ENCODE data around the gene S100A6. TPM values are rescaled to one million over a fixed set of nuclear protein-coding genes. Genes with fewer than 3 reads are reported as not detected.
A peak's percentile ranks its signal among the peaks of the same experiment; 100 is the strongest.
"Not testable (repeated sequence)": the region's sequence is repeated elsewhere in the genome, so short reads cannot be mapped to it uniquely, and the experiment has no call there.

The S100A6 gene
- total and polyA plus RNA-seq, 11 donors: 157 to 1,213 (median 360) TPM

- intact Hi-C loops (cut with DNase I): no loop called here
- no peak overlapping the region for H3K27ac ChIP-seq
Observed at GRCh38 chr1:153520818-153521476, 14.8 kb downstream of the S100A6 start.

GRCh38 chr1:153520137-153520691, 15.6 kb downstream of the S100A6 start:
- 90 to 91% (median 91%) methylated on average over 5 of the region's 5 CpGs for WGBS, 4 donors
- H3K36me3 ChIP-seq; intact Hi-C loops (cut with DNase I); ATAC-seq; DNase-seq; H3K27me3 ChIP-seq; H3K4me3 ChIP-seq; H3K9me3 ChIP-seq; H3K27ac ChIP-seq: not testable (repeated sequence)
- peaks cover 0 to 18% (median 4%) of the 10 kb centered on the region in 12 donors for H3K4me1 ChIP-seq

More at GRCh38 chr1:153520818-153521476, 14.8 kb downstream of the S100A6 start:
- Histone ChIP-seq H3K9me3 (no peaks in the 10 kb centered on the region), H3K4me1 (peaks cover 0 to 16% (median 3%) of the 10 kb centered on the region in 12 donors), H3K36me3 (no peaks in the 10 kb centered on the region), H3K27me3 (no peaks in the 10 kb centered on the region), H3K4me3 (no peak overlapping the region)
- WGBS, 4 donors: 89 to 100% (median 92%) methylated on average over 3 to 4 of the region's 4 CpGs
- ATAC-seq (no peak), DNase-seq (no peak)
- no peak for TF ChIP-seq POLR2A (IDR thresholded peaks at IDR 0.05)
- TF ChIP-seq CTCF (IDR thresholded peaks at IDR 0.05): no peak

GRCh38 chr1:153519242-153519641, 16.5 kb downstream of the S100A6 start:
- Histone ChIP-seq H3K27ac (no peak overlapping the region), H3K9me3 (no peaks in the 10 kb centered on the region), H3K4me3 (no peak overlapping the region), H3K27me3 (no peaks in the 10 kb centered on the region), H3K36me3 (no peaks in the 10 kb centered on the region), H3K4me1 (peaks cover 0 to 27% (median 3%) of the 10 kb centered on the region in 12 donors)
- no peak for ATAC-seq
- TF ChIP-seq CTCF (IDR thresholded peaks at IDR 0.05) (no peak), POLR2A (IDR thresholded peaks at IDR 0.05) (no peak)
- no peak for DNase-seq
- intact Hi-C loops (cut with DNase I): loop anchor here in 3 of 10 donors (10.0 kb wide), 3 partner anchors 156 to 476 kb away; partner anchors contain the start of genes ILF2 (in 1 of the 3), NPR1 (in 1 of the 3), RAB13 (in 1 of the 3) and RPS27 (in 1 of the 3)
- 89 to 93% (median 91%) methylated on average over 3 of the region's 3 CpGs for WGBS, 4 donors

GRCh38 chr1:153515504-153516394, 20.0 kb downstream of the S100A6 start:
- peak in 3 of 4 donors; percentile 48 to 67 (median 60) for ATAC-seq
- Histone ChIP-seq H3K9me3 (no peaks in the 10 kb centered on the region), H3K27me3 (no peaks in the 10 kb centered on the region), H3K27ac (peak overlapping the region in 1 of 12 donors; percentile 37), H3K4me3 (no peak overlapping the region), H3K36me3 (no peaks in the 10 kb centered on the region), H3K4me1 (peaks cover 0 to 27% (median 5%) of the 10 kb centered on the region in 12 donors)
- TF ChIP-seq CTCF (IDR thresholded peaks at IDR 0.05) (no peak), POLR2A (IDR thresholded peaks at IDR 0.05) (no peak)
- DNase-seq: peak in 1 of 5 donors; percentile 62
- intact Hi-C loops (cut with DNase I): loop anchor here in 4 of 10 donors (2.0 to 10.0 kb wide), 4 partner anchors 51 to 479 kb away; partner anchors contain the start of genes ILF2 (in 1 of the 4), NPR1 (in 1 of the 4), RAB13 (in 1 of the 4) and RPS27 (in 1 of the 4)
- WGBS, 4 donors: 57 to 67% (median 61%) methylated on average over 5 to 8 of the region's 8 CpGs

Measured in heart left ventricle (tissue), 16 donors.